ENCODE measurements around the gene MAGI2.
A peak's percentile ranks its signal among the peaks of the same experiment; 100 is the strongest.

Gene MAGI2

DNA sequence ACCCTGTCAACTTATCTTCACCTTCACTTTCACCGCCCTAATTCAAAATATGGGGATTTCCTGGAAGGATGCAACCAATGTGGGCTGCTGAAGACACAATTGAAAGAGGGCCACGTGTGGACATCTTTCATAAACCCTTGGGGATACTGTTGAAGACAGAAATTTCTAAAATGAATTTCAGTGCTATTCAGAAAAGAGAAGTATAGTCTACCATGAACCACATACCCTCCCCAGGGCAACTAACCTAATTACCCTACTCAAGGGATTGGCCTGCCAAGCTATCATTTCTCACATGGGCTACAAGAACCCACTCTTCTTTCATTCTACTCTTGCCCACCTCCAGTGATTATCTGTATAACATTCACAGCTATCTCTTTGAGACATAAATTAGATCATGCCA is 1428.9 kb downstream of the MAGI2 start:
- ATAC-seq (no peak), DNase-seq (no peak)
- H3K27me3 Mint-ChIP-seq = peaks cover 4% of the 10 kb centered on the region
- no peak overlapping the region for H3K27ac Mint-ChIP-seq
- no peaks in the 10 kb centered on the region for H3K36me3 Mint-ChIP-seq (ENCODE audit: low read depth)
- no peak overlapping the region for H3K4me3 Mint-ChIP-seq
- H3K4me1 Mint-ChIP-seq = peaks cover 5% of the 10 kb centered on the region
- H3K9me3 Mint-ChIP-seq = no peaks in the 10 kb centered on the region

DNA sequence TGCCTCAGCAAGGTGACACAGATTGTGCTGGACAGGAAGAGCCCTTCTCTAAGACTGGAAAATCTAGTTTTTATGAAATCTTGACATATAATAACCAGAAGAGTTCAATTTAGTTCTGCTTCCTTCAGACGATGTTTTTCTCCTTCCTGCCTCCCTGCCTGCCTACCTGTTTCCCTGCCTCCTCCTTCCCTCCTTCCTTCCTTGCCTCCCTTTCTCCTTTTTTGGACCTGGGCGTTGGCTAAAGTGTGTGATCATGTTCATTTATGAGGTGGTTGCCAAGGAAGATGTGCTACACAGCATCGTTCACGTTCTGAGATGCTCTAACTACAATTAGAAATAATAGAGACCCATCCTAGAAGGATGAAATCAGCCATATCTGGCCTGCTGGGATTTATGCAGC is 1430.3 kb downstream of the MAGI2 start:
- Mint-ChIP-seq H3K4me3 (no peak overlapping the region), H3K27me3 (peaks cover 13% of the 10 kb centered on the region), H3K36me3 (ENCODE audit: low read depth) (no peaks in the 10 kb centered on the region), H3K9me3 (no peaks in the 10 kb centered on the region), H3K4me1 (peaks cover 10% of the 10 kb centered on the region), H3K27ac (no peak overlapping the region)
- DNase-seq (no peak), ATAC-seq (no peak)

DNA sequence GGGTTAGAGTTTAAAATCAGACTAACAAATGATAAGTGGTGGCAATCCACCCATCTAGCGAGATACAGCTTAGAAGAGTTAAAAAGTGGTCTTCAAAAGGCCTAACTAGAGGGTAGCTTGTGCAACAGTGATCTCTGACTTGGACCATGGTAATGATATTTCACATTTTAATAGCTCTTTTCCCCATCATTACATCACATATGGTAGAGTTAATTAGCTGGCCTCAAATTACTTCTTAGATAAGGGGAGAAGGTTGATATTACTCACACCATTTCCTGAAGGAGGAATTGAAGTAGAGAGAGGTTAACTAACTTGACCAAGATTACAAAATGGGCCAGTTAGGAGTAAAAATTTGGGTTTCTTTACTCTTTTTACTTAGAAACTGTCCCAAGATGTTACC is 1431.3 kb downstream of the MAGI2 start:
- Mint-ChIP-seq H3K4me3 (no peak overlapping the region), H3K9me3 (no peaks in the 10 kb centered on the region), H3K36me3 (ENCODE audit: low read depth) (no peaks in the 10 kb centered on the region), H3K4me1 (peaks cover 10% of the 10 kb centered on the region), H3K27ac (no peak overlapping the region), H3K27me3 (peaks cover 19% of the 10 kb centered on the region)
- ATAC-seq (no peak), DNase-seq (no peak)

DNA sequence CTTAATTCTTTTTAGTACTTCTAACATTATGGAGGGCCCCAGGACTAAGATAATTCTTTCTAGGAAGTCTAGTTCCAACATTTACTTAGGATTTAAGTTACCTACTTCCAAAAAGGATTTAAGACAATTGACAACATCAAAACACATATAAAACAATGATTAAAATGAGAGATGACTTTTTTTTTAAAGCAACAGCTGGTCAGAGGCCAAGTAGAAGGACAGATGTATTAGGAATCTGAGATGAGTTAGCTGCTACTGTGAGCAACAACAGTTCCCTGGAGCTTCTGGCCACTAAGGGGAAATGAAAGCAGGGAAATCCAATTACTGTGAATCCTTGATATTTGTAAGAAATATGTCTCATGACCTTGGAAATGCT is 1432.6 kb downstream of the MAGI2 start:
- Mint-ChIP-seq H3K27ac (no peak overlapping the region), H3K27me3 (peaks cover 19% of the 10 kb centered on the region), H3K9me3 (no peaks in the 10 kb centered on the region), H3K36me3 (ENCODE audit: low read depth) (no peaks in the 10 kb centered on the region), H3K4me1 (peaks cover 10% of the 10 kb centered on the region), H3K4me3 (peak overlapping the region; percentile 81)
- ATAC-seq (no peak), DNase-seq (no peak)

DNA sequence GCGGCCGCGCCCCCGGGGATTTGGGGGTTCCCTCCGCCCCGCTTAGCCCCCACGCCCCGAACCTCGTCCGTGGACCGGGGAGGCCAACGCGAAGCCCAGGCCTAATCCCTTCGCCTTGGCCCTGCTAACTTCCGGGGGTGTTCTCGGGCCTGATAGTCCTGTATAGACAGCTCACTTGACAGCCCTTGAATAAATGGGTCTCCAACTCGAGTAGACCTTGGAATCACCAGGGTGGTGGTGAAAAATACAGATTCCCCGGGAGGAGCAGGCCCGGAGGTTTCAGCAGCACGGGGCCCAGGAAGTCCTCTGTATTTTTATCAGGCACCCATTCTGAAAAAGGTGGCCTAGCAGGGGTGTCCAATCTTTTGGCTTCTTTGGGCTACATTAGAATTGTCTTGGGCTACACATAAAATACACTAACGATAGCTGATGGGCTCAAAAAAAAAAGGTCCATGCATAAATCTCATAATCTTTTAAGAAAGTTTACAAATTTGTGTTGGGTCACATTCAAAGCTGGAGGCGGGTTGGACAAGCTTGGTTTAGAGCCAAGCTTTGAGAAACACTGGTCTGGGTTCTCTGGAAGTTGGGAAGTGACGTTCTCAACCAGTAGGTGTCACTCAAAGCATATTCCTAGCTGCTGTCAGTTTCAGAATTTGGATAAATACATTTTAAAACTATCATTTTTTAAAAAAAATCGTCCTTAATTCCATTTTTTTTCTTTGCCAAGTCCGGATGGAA is 1433.2 kb downstream of the MAGI2 start:
- Mint-ChIP-seq H3K4me1 (peaks cover 10% of the 10 kb centered on the region), H3K4me3 (peak overlapping the region; percentile 81), H3K9me3 (no peaks in the 10 kb centered on the region), H3K36me3 (ENCODE audit: low read depth) (no peaks in the 10 kb centered on the region), H3K27me3 (peaks cover 19% of the 10 kb centered on the region), H3K27ac (peak overlapping the region; percentile 74)
- peak; percentile 33 for ATAC-seq
- DNase-seq = peak; percentile 31

DNA sequence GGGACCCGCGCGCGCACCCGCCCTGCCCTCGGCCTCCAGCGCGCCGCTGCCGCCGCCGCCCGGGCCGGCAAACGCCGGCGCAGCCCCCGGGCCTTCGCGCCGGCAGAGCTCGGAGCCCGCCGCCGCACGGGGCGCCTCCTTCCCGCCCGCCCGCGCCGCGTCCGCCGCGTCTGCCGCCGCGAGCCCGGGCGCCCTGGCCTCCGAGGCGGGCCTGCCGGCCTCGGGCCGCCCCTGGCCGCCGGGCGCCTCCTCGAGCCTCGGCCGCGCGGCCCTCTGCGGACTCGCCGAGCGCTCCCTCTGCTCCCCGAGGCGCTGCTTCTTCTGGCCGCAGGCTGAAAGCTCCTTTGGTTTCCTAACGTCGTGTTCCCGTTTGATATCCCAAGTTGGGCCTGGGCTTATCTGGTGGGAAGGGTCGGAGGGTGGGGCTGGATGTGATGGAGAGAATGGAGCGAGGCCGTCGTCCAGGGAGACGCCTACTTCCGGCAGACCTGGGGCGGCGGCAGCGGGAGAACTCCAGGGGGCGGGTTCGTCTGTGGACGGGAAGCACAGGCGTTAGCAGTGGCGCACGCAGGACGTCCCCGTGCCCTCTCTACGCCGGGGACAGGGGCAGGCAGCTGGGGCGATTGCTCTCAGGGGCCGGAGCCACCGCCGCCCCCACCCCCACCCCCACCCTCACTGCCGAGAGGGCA is 1433.9 kb downstream of the MAGI2 start:
- Mint-ChIP-seq H3K27me3 (peaks cover 19% of the 10 kb centered on the region), H3K36me3 (ENCODE audit: low read depth) (no peaks in the 10 kb centered on the region), H3K9me3 (no peaks in the 10 kb centered on the region), H3K4me1 (peaks cover 10% of the 10 kb centered on the region), H3K27ac (peak overlapping the region; percentile 63), H3K4me3 (peak overlapping the region; percentile 81)
- DNase-seq (peak; percentile 71), ATAC-seq (peak; percentile 85)

DNA sequence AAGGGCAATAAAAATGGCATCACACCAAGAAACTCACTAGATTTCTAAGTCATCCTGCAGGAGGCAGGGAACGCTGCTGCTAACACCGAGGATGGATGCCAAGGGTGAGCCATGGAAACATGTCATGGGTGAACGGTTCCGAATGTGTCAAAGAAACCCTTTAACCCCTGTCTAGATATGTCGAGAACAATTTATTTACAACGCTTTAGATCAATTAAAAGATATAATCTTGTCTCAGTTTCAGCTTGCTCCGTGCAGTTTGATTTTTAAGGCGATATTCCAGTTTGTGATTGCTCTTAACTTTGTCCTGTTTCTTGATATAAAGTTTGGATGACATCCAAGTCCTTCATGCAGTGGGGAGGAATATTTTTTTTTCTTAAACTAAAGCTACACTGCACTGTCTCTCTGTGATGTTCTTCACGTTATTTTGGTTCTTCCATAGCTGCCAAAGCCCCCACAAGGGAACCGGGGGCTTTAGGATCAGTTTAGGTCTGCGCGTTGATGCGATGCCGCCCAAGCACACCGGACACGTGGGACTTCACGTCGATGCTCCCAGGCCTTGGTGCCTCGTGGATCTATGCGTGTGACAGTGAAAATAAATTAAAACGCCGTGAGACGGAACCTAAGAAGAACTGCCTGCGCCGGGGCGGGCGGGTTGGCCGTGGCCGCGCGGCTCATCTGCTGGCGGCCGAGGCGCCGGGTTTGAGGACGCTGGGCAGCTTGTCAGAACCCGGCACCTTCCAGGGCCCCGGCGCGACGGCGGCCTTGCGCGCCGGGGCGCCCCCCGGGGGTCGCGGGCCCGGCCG is 1434.6 kb downstream of the MAGI2 start:
- peak; percentile 24 for DNase-seq
- Mint-ChIP-seq H3K27me3 (peaks cover 19% of the 10 kb centered on the region), H3K27ac (peak overlapping the region; percentile 61), H3K36me3 (ENCODE audit: low read depth) (no peaks in the 10 kb centered on the region), H3K9me3 (no peaks in the 10 kb centered on the region), H3K4me3 (peak overlapping the region; percentile 78), H3K4me1 (peaks cover 10% of the 10 kb centered on the region)
- ATAC-seq = no peak

DNA sequence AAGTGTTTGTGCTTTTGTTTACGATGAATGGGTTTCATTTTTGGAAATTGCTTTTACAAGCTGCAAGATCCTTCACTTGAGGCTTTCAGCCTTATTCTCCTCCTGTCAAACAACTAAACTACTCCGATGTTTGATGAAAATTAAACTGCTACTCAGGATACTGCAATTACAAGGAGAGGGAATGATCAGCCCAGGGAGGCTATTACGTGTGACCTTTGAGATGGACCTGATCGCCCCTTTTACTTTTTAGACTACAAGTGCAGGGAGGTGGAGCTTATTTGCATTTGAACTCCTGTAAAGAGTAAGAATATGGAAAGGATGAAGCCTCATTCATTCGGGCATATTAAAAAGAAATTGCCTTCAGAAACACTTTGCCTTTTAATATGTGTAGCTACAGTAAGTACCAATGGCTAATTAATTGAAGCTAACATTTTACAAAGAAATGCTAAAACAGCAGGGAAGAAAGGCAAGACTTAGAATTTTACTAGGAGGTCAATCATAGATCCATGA is 1435.8 kb downstream of the MAGI2 start:
- H3K36me3 Mint-ChIP-seq (ENCODE audit: low read depth) = no peaks in the 10 kb centered on the region
- DNase-seq (no peak), ATAC-seq (no peak)
- peaks cover 10% of the 10 kb centered on the region for H3K4me1 Mint-ChIP-seq
- H3K27me3 Mint-ChIP-seq = peaks cover 21% of the 10 kb centered on the region
- H3K4me3 Mint-ChIP-seq = no peak overlapping the region
- H3K27ac Mint-ChIP-seq = no peak overlapping the region
- H3K9me3 Mint-ChIP-seq = no peaks in the 10 kb centered on the region

DNA sequence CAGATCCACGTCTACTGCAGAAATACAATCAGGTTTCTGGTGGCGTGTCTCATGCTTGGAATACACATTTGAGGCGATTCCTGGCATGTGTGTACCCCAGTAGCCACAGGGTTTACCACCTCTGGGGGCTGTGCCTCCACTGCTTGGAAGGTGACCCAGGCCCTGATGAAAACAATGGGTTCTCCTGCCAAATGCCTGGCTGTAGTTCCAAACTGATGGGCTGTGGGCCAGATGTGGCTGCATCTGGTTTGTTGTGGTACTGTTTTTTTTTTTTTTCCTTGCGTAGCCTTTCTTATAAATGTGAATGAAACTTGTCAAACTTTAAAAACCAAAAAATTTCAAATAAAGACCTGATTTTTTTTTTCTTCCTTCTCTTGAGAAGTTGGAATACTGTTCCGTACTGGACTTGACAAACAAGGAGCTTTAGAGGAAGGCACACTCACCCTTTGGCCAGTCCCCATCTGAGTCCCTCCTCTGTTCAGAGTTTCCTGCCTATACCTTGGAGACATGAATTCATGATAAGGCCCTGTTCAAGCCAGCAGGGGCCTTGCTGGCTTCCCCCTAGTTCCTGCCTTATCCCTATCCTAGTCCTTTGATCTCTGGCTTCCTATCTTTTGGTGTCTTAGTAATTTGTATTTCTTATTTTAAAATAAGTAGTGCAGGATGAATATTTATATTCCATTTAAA is 1437.8 kb downstream of the MAGI2 start:
- no peak for ATAC-seq
- H3K27me3 Mint-ChIP-seq = peaks cover 19% of the 10 kb centered on the region
- no peaks in the 10 kb centered on the region for H3K9me3 Mint-ChIP-seq
- H3K4me3 Mint-ChIP-seq = no peak overlapping the region
- H3K36me3 Mint-ChIP-seq (ENCODE audit: low read depth) = no peaks in the 10 kb centered on the region
- H3K4me1 Mint-ChIP-seq = peaks cover 10% of the 10 kb centered on the region
- no peak for DNase-seq
- no peak overlapping the region for H3K27ac Mint-ChIP-seq

DNA sequence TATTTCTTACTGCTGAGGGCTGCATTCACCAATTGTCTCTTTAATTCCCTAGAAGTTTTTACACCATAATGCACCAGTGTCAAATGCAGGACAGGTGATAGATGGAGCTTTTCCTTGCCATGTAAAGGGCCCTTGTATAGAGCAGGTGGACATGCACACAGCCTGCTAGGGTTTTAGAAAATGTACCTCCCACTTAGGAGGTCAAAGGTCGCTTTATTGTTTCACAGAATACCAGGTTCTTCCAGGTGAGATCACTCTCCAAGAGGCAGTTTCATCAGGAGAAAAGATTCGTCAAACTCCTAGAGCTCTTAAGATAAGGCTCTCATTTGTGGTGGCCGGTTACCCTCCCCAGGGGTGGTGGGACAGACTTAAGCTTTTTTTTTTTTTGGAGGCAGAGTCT is 1439.1 kb downstream of the MAGI2 start:
- H3K4me1 Mint-ChIP-seq = peaks cover 5% of the 10 kb centered on the region
- no peaks in the 10 kb centered on the region for H3K9me3 Mint-ChIP-seq
- no peak overlapping the region for H3K4me3 Mint-ChIP-seq
- no peak for ATAC-seq
- no peaks in the 10 kb centered on the region for H3K36me3 Mint-ChIP-seq (ENCODE audit: low read depth)
- H3K27me3 Mint-ChIP-seq = peaks cover 17% of the 10 kb centered on the region
- DNase-seq = no peak
- H3K27ac Mint-ChIP-seq = no peak overlapping the region

DNA sequence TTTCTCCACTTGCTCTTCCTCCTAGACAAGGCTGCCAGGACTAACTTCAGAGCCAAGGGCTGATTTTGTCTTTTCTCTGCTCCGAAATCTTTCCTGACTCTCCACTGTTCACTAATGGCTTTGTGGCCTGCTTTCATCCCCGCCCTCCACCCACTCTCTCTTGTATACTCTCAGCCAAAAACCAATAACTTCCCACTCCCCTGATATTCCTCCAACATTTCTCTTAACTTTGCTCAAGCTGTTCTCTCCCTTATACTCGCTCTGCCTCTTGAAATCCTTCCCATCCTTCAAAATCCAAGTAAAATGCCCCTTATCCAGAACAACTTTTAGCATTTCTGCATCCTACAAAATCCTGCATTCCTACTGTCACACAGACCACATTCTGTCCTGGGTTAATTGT is 1440.1 kb downstream of the MAGI2 start:
- no peaks in the 10 kb centered on the region for H3K9me3 Mint-ChIP-seq
- H3K4me3 Mint-ChIP-seq = no peak overlapping the region
- DNase-seq (no peak), ATAC-seq (no peak)
- no peak overlapping the region for H3K27ac Mint-ChIP-seq
- H3K27me3 Mint-ChIP-seq = peaks cover 10% of the 10 kb centered on the region
- H3K4me1 Mint-ChIP-seq = no peaks in the 10 kb centered on the region
- H3K36me3 Mint-ChIP-seq (ENCODE audit: low read depth) = no peaks in the 10 kb centered on the region

DNA sequence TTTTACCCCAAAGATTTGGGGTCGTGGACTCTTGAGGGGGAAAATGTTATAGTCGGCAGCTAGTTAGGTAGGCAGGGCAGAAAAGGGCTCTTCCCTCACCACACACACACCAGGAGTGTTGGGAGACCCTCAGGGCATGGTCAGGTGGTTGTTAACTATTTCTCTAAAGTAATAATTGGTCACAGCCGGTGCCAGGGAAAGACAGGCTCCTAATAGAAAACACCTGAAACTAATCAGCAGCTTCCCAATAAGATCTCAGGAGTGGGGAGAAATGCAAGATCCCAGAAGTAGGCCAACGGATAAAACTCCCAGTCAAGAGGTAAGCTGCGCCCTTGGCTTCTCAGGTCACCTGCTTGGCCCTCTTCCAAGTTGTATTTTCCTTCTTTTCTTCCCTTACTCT is 1441.8 kb downstream of the MAGI2 start:
- no peaks in the 10 kb centered on the region for H3K4me1 Mint-ChIP-seq
- H3K4me3 Mint-ChIP-seq = no peak overlapping the region
- no peaks in the 10 kb centered on the region for H3K36me3 Mint-ChIP-seq (ENCODE audit: low read depth)
- peaks cover 3% of the 10 kb centered on the region for H3K27me3 Mint-ChIP-seq
- DNase-seq = no peak
- H3K27ac Mint-ChIP-seq = no peak overlapping the region
- no peaks in the 10 kb centered on the region for H3K9me3 Mint-ChIP-seq
- ATAC-seq = no peak

DNA sequence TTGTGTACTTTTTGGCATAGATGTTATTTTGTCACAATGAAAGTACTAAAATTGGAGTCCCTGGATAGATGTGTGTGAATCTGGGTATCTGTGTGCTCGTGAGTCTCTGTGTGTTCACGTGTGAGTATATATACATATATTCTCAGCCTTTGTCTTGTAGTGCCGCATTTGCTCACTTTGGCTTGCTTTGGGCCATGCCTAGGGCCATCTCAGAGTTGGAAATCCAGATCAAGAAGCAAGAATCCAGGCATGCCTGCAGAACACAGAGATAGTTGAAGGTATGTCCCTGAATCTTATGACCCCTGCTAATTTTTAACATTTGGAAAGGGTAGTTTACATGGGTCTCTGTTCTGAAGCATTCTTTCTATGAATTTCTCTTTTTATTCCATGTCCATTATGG is 1446.2 kb downstream of the MAGI2 start:
- Mint-ChIP-seq H3K9me3 (no peaks in the 10 kb centered on the region), H3K36me3 (ENCODE audit: low read depth) (no peaks in the 10 kb centered on the region), H3K4me1 (no peaks in the 10 kb centered on the region), H3K4me3 (no peak overlapping the region), H3K27ac (no peak overlapping the region), H3K27me3 (no peaks in the 10 kb centered on the region)
- no peak for ATAC-seq
- DNase-seq = no peak

DNA sequence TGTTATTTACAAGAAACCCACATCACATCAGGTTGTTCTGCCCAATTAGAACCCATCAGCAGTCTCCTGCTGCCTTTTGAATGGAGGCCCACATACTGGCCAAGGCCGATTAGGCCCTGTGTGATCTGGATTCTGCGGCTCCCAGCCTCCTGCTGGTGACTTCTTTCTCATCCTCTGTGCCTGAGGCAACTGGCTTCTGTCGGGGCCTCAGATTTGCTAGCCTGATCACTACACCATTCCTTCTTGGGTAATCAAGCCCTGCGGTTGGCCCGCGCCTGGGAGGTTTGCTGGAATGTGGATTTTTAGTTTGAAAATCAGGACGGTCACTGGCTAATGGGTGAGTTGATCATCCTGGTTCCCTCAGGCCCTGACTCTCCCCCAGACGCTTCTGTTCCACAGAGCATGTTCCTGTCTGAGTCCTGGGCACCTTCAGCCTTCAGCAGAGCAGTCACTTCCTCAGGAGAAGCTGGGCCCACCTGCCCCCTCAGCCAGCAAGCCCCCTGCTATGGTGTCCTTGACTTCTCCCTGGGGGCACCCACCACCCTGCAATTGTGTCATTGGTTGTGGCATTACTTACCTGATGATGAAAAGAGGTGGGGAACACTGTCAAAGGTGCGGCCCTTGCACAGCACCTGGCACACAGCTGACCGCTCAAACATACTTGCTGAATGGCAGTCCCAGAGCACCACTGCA is 1447.3 kb downstream of the MAGI2 start:
- H3K4me3 Mint-ChIP-seq = no peak overlapping the region
- no peaks in the 10 kb centered on the region for H3K4me1 Mint-ChIP-seq
- H3K36me3 Mint-ChIP-seq (ENCODE audit: low read depth) = no peaks in the 10 kb centered on the region
- no peaks in the 10 kb centered on the region for H3K9me3 Mint-ChIP-seq
- no peaks in the 10 kb centered on the region for H3K27me3 Mint-ChIP-seq
- no peak for DNase-seq
- H3K27ac Mint-ChIP-seq = no peak overlapping the region
- no peak for ATAC-seq

Measured in activated naive CD8-positive, alpha-beta T cell treated with anti-CD3 and anti-CD28 coated beads, Interleukin-2, amount 50 U/mL, for 24 hours (primary cell).